IMR-90 (cell line): ENCODE measurements around the gene SVIL. TPM values are rescaled to one million over a fixed set of nuclear protein-coding genes. Genes with fewer than 3 reads are reported as not detected.

Experiments used
- ATAC-seq: fragments of 200-7000 bp; cut with Tn5 transposase; 2 replicates; pipeline ENCODE4 v1.9.1; 2020; ENCODE audit warnings: low read depth, mild to moderate bottlenecking, moderate library complexity
- BruUV-seq: library from RNA; stranded (reverse); fragments of 400-500 nt; replicated peaks from 2 replicates; lab custom pipeline; 2021; lab: Mats Ljungman, UMichigan
- CTCF ChIA-PET: fragments of 300-600 bp; formaldehyde crosslinking; extraction: SDS; loops from one replicate; lab custom pipeline; 2021; ENCODE audit warnings: antibody characterized with exemption; lab: Yijun Ruan, JAX
- POLR2A ChIA-PET: fragments of 300-600 bp; sonication (Branson Sonifier 250); formaldehyde crosslinking; loops from one replicate; lab custom pipeline; 2022; ENCODE audit warnings: antibody characterized with exemption; ENCODE audit not compliant: unreplicated experiment; lab: Charles Lee
- DNase-seq: peaks from one replicate; pipeline ENCODE4 v3.0.0; 2013
- H2AFZ ChIP-seq: replicated peaks from 2 replicates; pipeline ENCODE3; 2013; ENCODE audit warnings: low read length, mild to moderate bottlenecking; ENCODE audit not compliant: poor library complexity
- H2AK5ac ChIP-seq: 2 replicates; pipeline ENCODE4 v1.6.1; 2013; ENCODE audit warnings: low read depth, low read length, inconsistent platforms
- H2AK9ac ChIP-seq: replicated peaks from 2 replicates; pipeline ENCODE3; 2013; ENCODE audit warnings: mild to moderate bottlenecking, low read depth, low read length, moderate library complexity; ENCODE audit not compliant: poor library complexity
- H2BK120ac ChIP-seq: 2 replicates; pipeline ENCODE4 v1.6.1; 2013; ENCODE audit warnings: low read depth, low read length, inconsistent platforms
- H2BK15ac ChIP-seq: 3 replicates; pipeline ENCODE4 v1.6.1; 2013; ENCODE audit warnings: low read depth, low read length, inconsistent platforms
- H2BK20ac ChIP-seq: 2 replicates; pipeline ENCODE4 v1.6.1; 2013; ENCODE audit warnings: low read depth, mild to moderate bottlenecking, inconsistent platforms, low read length, moderate library complexity
- H2BK5ac ChIP-seq: 2 replicates; pipeline ENCODE4 v1.6.1; 2013; ENCODE audit warnings: mild to moderate bottlenecking, low read depth, low read length, inconsistent platforms; ENCODE audit not compliant: poor library complexity, severe bottlenecking
- H3K14ac ChIP-seq: replicated peaks from 2 replicates; pipeline ENCODE4 v1.6.1; 2013; ENCODE audit warnings: low read depth, low read length, inconsistent platforms
- H3K18ac ChIP-seq: 2 replicates; pipeline ENCODE4 v1.6.1; 2013; ENCODE audit warnings: low read depth, low read length, control low read depth
- H3K23ac ChIP-seq: 2 replicates; pipeline ENCODE4 v1.6.1; 2013; ENCODE audit warnings: low read depth, low read length, inconsistent platforms
- H3K27ac ChIP-seq: 2 replicates; pipeline ENCODE4 v1.5.1; 2013; ENCODE audit warnings: mild to moderate bottlenecking, control low read depth, low read length; ENCODE audit not compliant: insufficient read depth
- H3K27me3 ChIP-seq: 2 replicates; pipeline ENCODE4 v1.6.1; 2013; ENCODE audit warnings: low read length; ENCODE audit not compliant: control insufficient read depth, insufficient read depth
- H3K36me3 ChIP-seq: 2 replicates; pipeline ENCODE4 v1.6.1; 2013; ENCODE audit warnings: low read length, mixed read lengths; ENCODE audit not compliant: control insufficient read depth, insufficient read depth
- H3K4ac ChIP-seq: 2 replicates; pipeline ENCODE4 v1.6.1; 2013; ENCODE audit warnings: low read depth, low read length, inconsistent platforms
- H3K4me1 ChIP-seq: 2 replicates; pipeline ENCODE4 v1.6.1; 2013; ENCODE audit warnings: low read length, mixed read lengths; ENCODE audit not compliant: control insufficient read depth, insufficient read depth
- H3K4me2 ChIP-seq: 2 replicates; pipeline ENCODE4 v1.6.1; 2013; ENCODE audit warnings: low read depth, mild to moderate bottlenecking, control low read depth, low read length, moderate library complexity
- H3K4me3 ChIP-seq: 2 replicates; pipeline ENCODE4 v1.5.1; 2013; ENCODE audit warnings: low read depth, mild to moderate bottlenecking, control low read depth, low read length, moderate library complexity; ENCODE audit not compliant: insufficient read depth
- H3K56ac ChIP-seq: 2 replicates; pipeline ENCODE4 v1.6.1; 2013; ENCODE audit warnings: low read length, inconsistent platforms; ENCODE audit not compliant: insufficient read depth; ENCODE audit errors: extremely low read depth
- H3K79me1 ChIP-seq, 2 experiments: 2 replicates each; pipeline ENCODE4 v1.6.1; 2013; ENCODE audit warnings: low read length in 2 of 2, inconsistent platforms in 1 of 2, low read depth in 1 of 2
- H3K9ac ChIP-seq: 2 replicates; pipeline ENCODE4 v1.6.1; 2013; ENCODE audit warnings: low read depth, low read length, control low read depth
- H3K9me1 ChIP-seq: 2 replicates; pipeline ENCODE4 v1.6.1; 2013; ENCODE audit warnings: low read length, inconsistent platforms; ENCODE audit not compliant: insufficient read depth
- H3K9me3 ChIP-seq: 2 replicates; pipeline ENCODE4 v1.6.1; 2013; ENCODE audit warnings: low read length; ENCODE audit not compliant: control insufficient read depth, insufficient read depth
- H4K20me1 ChIP-seq: 2 replicates; pipeline ENCODE4 v1.6.1; 2013; ENCODE audit warnings: low read length, inconsistent platforms; ENCODE audit not compliant: insufficient read depth
- H4K5ac ChIP-seq: 2 replicates; pipeline ENCODE4 v1.6.1; 2013; ENCODE audit warnings: mild to moderate bottlenecking, low read depth, low read length, control low read depth
- H4K8ac ChIP-seq, 2 experiments: 2 replicates each; pipeline ENCODE4 v1.6.1; 2013; ENCODE audit warnings: low read depth in 2 of 2, low read length in 2 of 2, control low read depth in 1 of 2, inconsistent platforms in 1 of 2
- H4K91ac ChIP-seq: 2 replicates; pipeline ENCODE4 v1.6.1; 2013; ENCODE audit warnings: low read depth, low read length, inconsistent platforms; ENCODE audit not compliant: insufficient read depth
- BHLHE40 ChIP-seq: fragments of 150-350 bp; IDR thresholded peaks from 2 replicates; pipeline ENCODE4 v1.6.1; 2016; ENCODE audit warnings: mild to moderate bottlenecking, low read depth, low read length
- CEBPB ChIP-seq: IDR thresholded peaks from 2 replicates; pipeline ENCODE4 v1.6.1; 2012; ENCODE audit warnings: low read depth, low read length, improper control_type of control experiment
- CHD1 ChIP-seq: IDR thresholded peaks from 2 replicates; pipeline ENCODE4 v1.6.1; 2012; ENCODE audit warnings: low read depth, low read length, improper control_type of control experiment
- FOS ChIP-seq: fragments of 150-350 bp; IDR thresholded peaks from 2 replicates; pipeline ENCODE4 v1.6.1; 2016; ENCODE audit warnings: low read depth, low read length
- MAFK ChIP-seq: IDR thresholded peaks from 2 replicates; pipeline ENCODE4 v1.6.1; 2012; ENCODE audit warnings: low read depth, low read length, improper control_type of control experiment
- MAZ ChIP-seq: IDR thresholded peaks from 2 replicates; pipeline ENCODE4 v1.6.1; 2012; ENCODE audit warnings: low read depth, mild to moderate bottlenecking, low read length, improper control_type of control experiment, moderate library complexity, borderline replicate concordance
- MXI1 ChIP-seq: IDR thresholded peaks from 2 replicates; pipeline ENCODE4 v1.6.1; 2012; ENCODE audit warnings: low read depth, mild to moderate bottlenecking, low read length, moderate library complexity, borderline replicate concordance
- NFE2L2 ChIP-seq: fragments of 150-350 bp; IDR thresholded peaks from 2 replicates; pipeline ENCODE4 v1.6.1; 2016; ENCODE audit warnings: low read depth, mild to moderate bottlenecking, low read length
- POLR2A ChIP-seq: IDR thresholded peaks from 2 replicates; pipeline ENCODE4 v1.6.1; 2012; ENCODE audit warnings: mild to moderate bottlenecking, low read depth, low read length
- RAD21 ChIP-seq: IDR thresholded peaks from 2 replicates; pipeline ENCODE4 v1.6.1; 2012; ENCODE audit warnings: low read length, improper control_type of control experiment
- RFX5 ChIP-seq: IDR thresholded peaks from 2 replicates; pipeline ENCODE4 v1.8.0; 2012; ENCODE audit warnings: low read depth, mild to moderate bottlenecking, low read length, moderate library complexity
- WGBS, 2 experiments: methylation state at CpG; one replicate each; pipeline versions ENCODE4 v1.1.5 to v1.1.7; 2013; ENCODE audit warnings: missing lambda C conversion rate in 2 of 2; ENCODE audit not compliant: insufficient read length in 1 of 2; ENCODE audit errors: extremely low coverage in 2 of 2; 5-methylcytosine and 5-hydroxymethylcytosine counted together
- dilution Hi-C: fragments of 300-500 bp; cut with HindIII; formaldehyde crosslinking; loops from one replicate; pipeline ENCODE4 v1.14.3; 2018; ENCODE audit warnings: low sequenced_read_pairs; ENCODE audit not compliant: unreplicated experiment
- in situ Hi-C: fragments of 300-500 bp; cut with MboI; formaldehyde crosslinking; loops from 3 replicates; pipeline ENCODE4 v1.14.3; 2019; ENCODE audit warnings: low sequenced_read_pairs, inconsistent platforms, mixed read lengths
- intact Hi-C: fragments of 100-400 bp; cut with micrococcal nuclease; formaldehyde crosslinking; loops from 2 replicates; pipeline ENCODE4 v1.10.0; 2022
- polyA plus RNA-seq, 3 experiments: library from polyadenylated mRNA; depleted of rRNA; stranded (reverse); fragments of >200 nt; gene quantifications; 2 replicates each; pipeline ENCODE4 v1.2.3, GENCODE V29; 2012; ENCODE audit warnings: low replicate concordance in 1 of 3
- total RNA-seq: library from RNA; depleted of rRNA; stranded (reverse); fragments of >200 nt; gene quantifications from 2 replicates; pipeline ENCODE4 v1.2.3, GENCODE V29; 2012
- TF ChIP-seq, protein P1 (sequence below): fragments of 150-350 bp; IDR thresholded peaks from 2 replicates; pipeline ENCODE4 v1.6.1; 2016; ENCODE audit warnings: low read depth, mild to moderate bottlenecking, low read length, moderate library complexity, borderline replicate concordance
- TF ChIP-seq, protein P2 (sequence below): fragments of 150-350 bp; IDR thresholded peaks from 2 replicates; pipeline ENCODE4 v1.6.1; 2017; ENCODE audit warnings: mild to moderate bottlenecking, antibody characterized with exemption, low read length, low read depth

The SVIL gene
- total and polyA plus RNA-seq, 2 of the 4 experiments (the other 2 are of a cell fraction): 11.5 to 11.6 TPM

DNA sequence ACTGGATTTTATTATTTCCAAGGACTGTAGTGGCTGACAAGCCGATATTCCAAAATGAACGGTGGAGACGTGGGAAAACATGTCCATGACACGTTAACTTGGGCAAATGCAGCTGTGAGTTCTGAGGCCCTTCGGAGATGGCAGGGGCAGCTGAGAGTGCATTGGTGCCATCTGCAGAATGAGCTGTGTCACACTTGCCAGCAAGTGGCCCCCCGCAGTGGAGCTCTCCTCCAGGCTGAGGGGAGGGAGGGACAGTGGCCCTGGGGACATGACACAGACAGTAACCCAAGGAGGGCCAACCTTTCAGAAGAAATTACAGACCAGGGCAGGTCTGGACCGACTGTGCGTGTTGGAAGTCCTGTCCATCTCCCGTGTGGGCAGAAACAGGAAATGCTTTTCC lies 139.4 kb downstream of the SVIL start:
- H3K9me3 ChIP-seq: no peaks in the 10 kb centered on the region
- H3K4me1 ChIP-seq: peaks cover 2% of the 10 kb centered on the region; the same call in 1 of the 2 replicates
- H4K5ac ChIP-seq: no peak overlapping the region
- H3K4me3 ChIP-seq: no peak overlapping the region
- H3K56ac ChIP-seq: 0 out of 2 replicates have a peak overlapping the region, but pooled peaks have one; percentile 1
- intact Hi-C loops: no loop called here
- H2AK9ac ChIP-seq: no peak overlapping the region
- no peak; the same call in 1 of the 2 replicates for ATAC-seq
- TF ChIP-seq FOS (no peak), CHD1 (no peak), NFE2L2 (no peak), MAFK (no peak), MXI1 (no peak), CEBPB (no peak), BHLHE40 (no peak), RFX5 (no peak), POLR2A (no peak), MAZ (no peak), RAD21 (no peak)
- TF ChIP-seq, protein P1, sequence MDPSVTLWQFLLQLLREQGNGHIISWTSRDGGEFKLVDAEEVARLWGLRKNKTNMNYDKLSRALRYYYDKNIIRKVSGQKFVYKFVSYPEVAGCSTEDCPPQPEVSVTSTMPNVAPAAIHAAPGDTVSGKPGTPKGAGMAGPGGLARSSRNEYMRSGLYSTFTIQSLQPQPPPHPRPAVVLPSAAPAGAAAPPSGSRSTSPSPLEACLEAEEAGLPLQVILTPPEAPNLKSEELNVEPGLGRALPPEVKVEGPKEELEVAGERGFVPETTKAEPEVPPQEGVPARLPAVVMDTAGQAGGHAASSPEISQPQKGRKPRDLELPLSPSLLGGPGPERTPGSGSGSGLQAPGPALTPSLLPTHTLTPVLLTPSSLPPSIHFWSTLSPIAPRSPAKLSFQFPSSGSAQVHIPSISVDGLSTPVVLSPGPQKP: no peak
- TF ChIP-seq, protein P2, sequence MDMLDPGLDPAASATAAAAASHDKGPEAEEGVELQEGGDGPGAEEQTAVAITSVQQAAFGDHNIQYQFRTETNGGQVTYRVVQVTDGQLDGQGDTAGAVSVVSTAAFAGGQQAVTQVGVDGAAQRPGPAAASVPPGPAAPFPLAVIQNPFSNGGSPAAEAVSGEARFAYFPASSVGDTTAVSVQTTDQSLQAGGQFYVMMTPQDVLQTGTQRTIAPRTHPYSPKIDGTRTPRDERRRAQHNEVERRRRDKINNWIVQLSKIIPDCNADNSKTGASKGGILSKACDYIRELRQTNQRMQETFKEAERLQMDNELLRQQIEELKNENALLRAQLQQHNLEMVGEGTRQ: no peak
- H3K36me3 ChIP-seq: peaks cover 30% of the 10 kb centered on the region
- BruUV-seq: no TSS peak
- H4K91ac ChIP-seq: no peak overlapping the region
- H3K18ac ChIP-seq: no peak overlapping the region
- H3K27ac ChIP-seq: peak overlapping the region; percentile 25; the same call in 1 of the 2 replicates
- dilution Hi-C loops: no loop called here
- H2BK5ac ChIP-seq: peak overlapping the region; percentile 32
- H3K79me1 ChIP-seq: peaks cover 0 to 7% of the 10 kb centered on the region in 2 experiments; a peak in 2 of 4 replicates
- H2AK5ac ChIP-seq: no peak overlapping the region; the same call in 1 of the 2 replicates
- in situ Hi-C loops: loop anchor here (5.0 kb wide), 1 partner anchor 1192 kb away; no protein-coding TSS in a partner anchor
- no peak overlapping the region for H2BK15ac ChIP-seq
- no peaks in the 10 kb centered on the region for H3K27me3 ChIP-seq
- no peak overlapping the region for H2BK120ac ChIP-seq
- H2BK20ac ChIP-seq: no peak overlapping the region
- CTCF ChIA-PET: interaction anchor here (0.9 kb wide), 1 partner anchor 37 kb away, joined by 3 read pairs; no protein-coding TSS in a partner anchor
- POLR2A ChIA-PET: no interaction called here
- no peak overlapping the region for H3K23ac ChIP-seq
- peaks cover 3% of the 10 kb centered on the region; the same call in 1 of the 2 replicates for H3K9me1 ChIP-seq
- no peaks in the 10 kb centered on the region; the same call in 1 of the 2 replicates for H4K20me1 ChIP-seq
- no peak overlapping the region for H3K4me2 ChIP-seq
- H2AFZ ChIP-seq: peak overlapping the region; percentile 58
- WGBS, 2 experiments: 56% methylated on average over 7 of the region's 9 CpGs; no CpG with 5 or more reads in 1 of the 2 experiments
- H3K4ac ChIP-seq: peak overlapping the region; percentile 61; the same call in 1 of the 2 replicates
- DNase-seq: no peak
- H3K9ac ChIP-seq: no peak overlapping the region
- no peak overlapping the region for H4K8ac ChIP-seq
- 0 out of 2 replicates have a peak overlapping the region, but pooled peaks have one; percentile 20 for H3K14ac ChIP-seq
